UCSD-AML1 (cell line): ENCODE results near the gene MAGEB1.

Experiments
- DNase-seq: peaks from one replicate; lab custom pipeline; 2025; ENCODE audit not compliant: unreplicated experiment; lab: John Stamatoyannopoulos, UW

Gene MAGEB1

GRCh38 chrX:30296408-30297254 is 49.7 kb downstream of the MAGEB1 start:
- DNase-seq, result no peak

GRCh38 chrX:30301208-30301607 is 54.3 kb downstream of the MAGEB1 start:
- DNase-seq, result no peak
